ENCODE measurements around the gene MXRA8.

DNA sequence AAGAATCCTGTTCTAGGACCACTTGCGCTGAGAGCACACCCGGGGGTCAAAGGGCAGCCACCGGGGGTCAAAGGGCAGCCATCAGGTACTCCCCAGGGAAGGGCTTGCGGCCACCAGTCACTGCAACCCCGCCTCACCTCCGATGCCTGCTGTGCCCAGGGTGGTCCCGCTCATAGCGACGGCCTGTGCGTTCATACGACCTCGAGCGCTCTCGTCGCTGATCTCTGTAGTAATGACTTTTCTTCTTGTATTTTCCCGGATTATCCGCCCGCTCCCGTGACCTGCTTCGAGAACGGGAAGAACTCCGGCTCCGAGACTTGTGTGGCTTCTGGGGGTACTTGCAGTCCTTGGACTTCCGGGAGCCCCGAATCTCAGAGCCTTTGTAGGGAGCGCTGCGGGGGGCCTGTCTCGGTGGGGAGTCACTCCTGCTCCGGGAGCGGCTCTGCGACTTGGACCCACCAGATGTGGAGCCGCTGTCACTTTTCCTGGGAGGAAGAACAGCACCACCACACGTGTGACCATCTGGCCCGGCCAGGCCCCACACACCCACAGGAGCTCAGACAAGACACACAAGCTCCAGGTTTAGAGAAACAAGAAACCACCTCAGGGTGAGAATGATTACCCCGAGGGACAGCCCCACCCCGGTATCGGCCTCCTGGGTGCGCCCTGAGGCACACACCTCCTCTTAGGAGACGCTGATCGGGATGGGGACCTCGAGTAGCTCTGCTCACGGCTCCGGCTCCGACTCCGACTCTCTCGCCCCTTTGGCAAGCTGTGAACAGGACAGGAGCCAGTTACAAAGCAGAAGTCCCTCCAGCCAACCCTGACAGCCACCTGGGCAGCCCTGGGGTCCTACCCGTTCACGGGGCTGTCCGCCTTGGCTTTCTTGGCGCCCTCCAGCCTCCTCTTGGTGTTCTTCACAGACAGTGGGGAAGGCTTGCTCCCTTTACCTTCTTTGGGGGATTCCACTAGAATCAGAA lies 29.0 kb upstream of the MXRA8 start:
- TF ChIP-seq CTCF (IDR thresholded peaks at IDR 0.05) (no peak), POLR2A (IDR thresholded peaks at IDR 0.05) (no peak)
